ENCODE measurements around the gene AGFG2.

AGFG2 gene

GRCh38 chr7:100595188-100595587 lies 56.2 kb downstream of the AGFG2 start:
- Histone ChIP-seq H3K9me3 (ENCODE audit: insufficient read depth, low read depth, low read length) (no peaks in the 10 kb centered on the region), H4K20me1 (ENCODE audit: insufficient read depth, low read length, poor library complexity, severe bottlenecking) (no peaks in the 10 kb centered on the region), H3K4me1 (ENCODE audit: insufficient read depth, low read length, poor library complexity, severe bottlenecking) (peaks cover 6% of the 10 kb centered on the region), H3K27me3 (ENCODE audit: insufficient read depth, low read length, poor library complexity, severe bottlenecking) (no peaks in the 10 kb centered on the region), H3K9me2 (replicated peaks; ENCODE audit: low read depth, low read length) (no peaks in the 10 kb centered on the region), H3K4me2 (ENCODE audit: low read depth, low read length, poor library complexity, severe bottlenecking) (no peak overlapping the region), H3K9ac (ENCODE audit: low read depth, low read length, poor library complexity, severe bottlenecking) (no peak overlapping the region), H3K79me2 (ENCODE audit: insufficient read depth, low read length) (no peaks in the 10 kb centered on the region), H3F3A (ENCODE audit: low read depth) (no peaks in the 10 kb centered on the region), H2AFZ (ENCODE audit: low read length) (no peak overlapping the region), H3K36me3 (ENCODE audit: insufficient read depth, low read length) (no peaks in the 10 kb centered on the region), H3K4me3 (ENCODE audit: low read length, poor library complexity, severe bottlenecking) (no peak overlapping the region)
- TF ChIP-seq CTCF (conservative IDR thresholded peaks at IDR 0.05; ENCODE audit: low read length) (no peak), EZH2phosphoT487 (IDR thresholded peaks at IDR 0.05; ENCODE audit: borderline replicate concordance) (no peak)

DNA sequence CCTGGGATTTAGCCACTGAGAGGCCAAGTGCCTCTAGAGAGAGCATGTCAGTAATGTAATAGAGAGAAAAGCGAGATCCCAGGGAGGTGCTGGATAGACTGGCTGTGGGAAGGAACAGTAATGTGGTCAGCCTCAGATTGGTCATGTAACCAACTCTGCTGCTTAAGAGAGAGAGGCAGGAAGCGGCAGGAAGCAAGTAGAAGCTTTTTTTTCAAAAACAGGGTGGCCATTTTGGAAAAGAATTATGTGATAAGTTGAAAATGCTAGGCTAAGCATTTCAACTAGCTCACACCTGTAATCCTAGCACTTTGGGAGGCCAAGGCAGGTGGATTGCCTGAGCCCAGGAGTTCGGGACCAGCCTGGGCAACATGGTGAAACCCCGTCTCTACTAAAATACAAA lies 59.4 kb downstream of the AGFG2 start:
- Histone ChIP-seq H3K4me1 (ENCODE audit: insufficient read depth, low read length, poor library complexity, severe bottlenecking) (peaks cover 20% of the 10 kb centered on the region), H3K9ac (ENCODE audit: low read depth, low read length, poor library complexity, severe bottlenecking) (no peak overlapping the region), H3K79me2 (ENCODE audit: insufficient read depth, low read length) (peaks cover 5% of the 10 kb centered on the region; the same call in 1 of the 2 replicates), H3K4me2 (ENCODE audit: low read depth, low read length, poor library complexity, severe bottlenecking) (no peak overlapping the region), H3K4me3 (ENCODE audit: low read length, poor library complexity, severe bottlenecking) (no peak overlapping the region), H3K9me2 (replicated peaks; ENCODE audit: low read depth, low read length) (no peaks in the 10 kb centered on the region), H3F3A (ENCODE audit: low read depth) (no peaks in the 10 kb centered on the region), H2AFZ (ENCODE audit: low read length) (peak overlapping the region; percentile 16), H4K20me1 (ENCODE audit: insufficient read depth, low read length, poor library complexity, severe bottlenecking) (no peaks in the 10 kb centered on the region), H3K36me3 (ENCODE audit: insufficient read depth, low read length) (no peaks in the 10 kb centered on the region), H3K27me3 (ENCODE audit: insufficient read depth, low read length, poor library complexity, severe bottlenecking) (no peaks in the 10 kb centered on the region), H3K9me3 (ENCODE audit: insufficient read depth, low read depth, low read length) (no peaks in the 10 kb centered on the region)
- no peak for TF ChIP-seq EZH2phosphoT487 (IDR thresholded peaks at IDR 0.05; ENCODE audit: borderline replicate concordance)
- no peak for TF ChIP-seq CTCF (conservative IDR thresholded peaks at IDR 0.05; ENCODE audit: low read length)

GRCh38 chr7:100599911-100600729 lies 61.1 kb downstream of the AGFG2 start:
- Histone ChIP-seq H3K9ac (ENCODE audit: low read depth, low read length, poor library complexity, severe bottlenecking) (no peak overlapping the region), H3K27me3 (ENCODE audit: insufficient read depth, low read length, poor library complexity, severe bottlenecking) (no peaks in the 10 kb centered on the region), H3K79me2 (ENCODE audit: insufficient read depth, low read length) (peaks cover 6% of the 10 kb centered on the region; the same call in 1 of the 2 replicates), H3K4me2 (ENCODE audit: low read depth, low read length, poor library complexity, severe bottlenecking) (no peak overlapping the region), H3K9me2 (replicated peaks; ENCODE audit: low read depth, low read length) (no peaks in the 10 kb centered on the region), H3K4me3 (ENCODE audit: low read length, poor library complexity, severe bottlenecking) (no peak overlapping the region), H4K20me1 (ENCODE audit: insufficient read depth, low read length, poor library complexity, severe bottlenecking) (no peaks in the 10 kb centered on the region), H3K36me3 (ENCODE audit: insufficient read depth, low read length) (no peaks in the 10 kb centered on the region), H3K9me3 (ENCODE audit: insufficient read depth, low read depth, low read length) (no peaks in the 10 kb centered on the region), H3F3A (ENCODE audit: low read depth) (no peaks in the 10 kb centered on the region), H3K4me1 (ENCODE audit: insufficient read depth, low read length, poor library complexity, severe bottlenecking) (peaks cover 25% of the 10 kb centered on the region), H2AFZ (ENCODE audit: low read length) (no peak overlapping the region)
- TF ChIP-seq EZH2phosphoT487 (IDR thresholded peaks at IDR 0.05; ENCODE audit: borderline replicate concordance) (no peak), CTCF (conservative IDR thresholded peaks at IDR 0.05; ENCODE audit: low read length) (peak; percentile 53)
